HK-2 (cell line): ENCODE measurements around the gene TENM3.
A peak's percentile ranks its signal among the peaks of the same experiment; 100 is the strongest.

ENCODE experiments used
- DNase-seq: peaks from one replicate; pipeline ENCODE4 v3.0.0-alpha.2; 2018; ENCODE audit not compliant: unreplicated experiment

The TENM3 gene

GRCh38 chr4:182776376-182777105 is 533.3 kb downstream of the TENM3 start:
- DNase-seq = no peak

GRCh38 chr4:182778222-182778982 is 535.2 kb downstream of the TENM3 start:
- no peak for DNase-seq

GRCh38 chr4:182786991-182787390 is 543.8 kb downstream of the TENM3 start:
- DNase-seq = no peak

GRCh38 chr4:182788201-182788600 is 545.0 kb downstream of the TENM3 start:
- no peak for DNase-seq

GRCh38 chr4:182789529-182789928 is 546.3 kb downstream of the TENM3 start:
- DNase-seq = no peak

GRCh38 chr4:182795446-182796238 is 552.4 kb downstream of the TENM3 start:
- no peak for DNase-seq

GRCh38 chr4:182799515-182800215 is 556.5 kb downstream of the TENM3 start:
- DNase-seq = no peak

- no peak for DNase-seq
These were observed 557.0 kb downstream of the TENM3 start for GRCh38 chr4:182800216-182800515.

GRCh38 chr4:182801636-182802035 is 558.4 kb downstream of the TENM3 start:
- DNase-seq = no peak

- no peak for DNase-seq
These were observed 559.4 kb downstream of the TENM3 start for GRCh38 chr4:182802621-182803020.

- DNase-seq = no peak
These were observed 560.0 kb downstream of the TENM3 start for GRCh38 chr4:182803235-182803634.

- no peak for DNase-seq
These were observed 560.9 kb downstream of the TENM3 start for GRCh38 chr4:182804131-182804530.

- no peak for DNase-seq
These were observed 562.1 kb downstream of the TENM3 start for GRCh38 chr4:182805321-182805720.

- DNase-seq = no peak
These were observed 562.5 kb downstream of the TENM3 start for GRCh38 chr4:182805750-182806149.

GRCh38 chr4:182806259-182807252 is 563.4 kb downstream of the TENM3 start:
- peak; percentile 72 for DNase-seq

- DNase-seq = no peak
These were observed 564.1 kb downstream of the TENM3 start for GRCh38 chr4:182807346-182807745.

- no peak for DNase-seq
These were observed 564.8 kb downstream of the TENM3 start for GRCh38 chr4:182807767-182808548.

GRCh38 chr4:182808673-182809416 is 565.6 kb downstream of the TENM3 start:
- no peak for DNase-seq

- no peak for DNase-seq
These were observed 566.4 kb downstream of the TENM3 start for GRCh38 chr4:182809417-182810102.
